Activated CD8-positive, alpha-beta memory T cell treated with anti-CD3 and anti-CD28 coated beads, Interleukin-2, amount 10 ng/mL, durations not matched to agents 7 days and 5 days (primary cell): ENCODE measurements around the gene MACROD1. TPM values are rescaled to one million over a fixed set of nuclear protein-coding genes. Genes with fewer than 3 reads are reported as not detected.
A peak's percentile ranks its signal among the peaks of the same experiment; 100 is the strongest.

Experiments used
- ATAC-seq: fragments of 150-1000 bp; cut with Tn5 transposase; one replicate; pipeline ENCODE4 v1.10.0; 2021; ENCODE audit warnings: moderate library complexity
- CTCF ChIA-PET: fragments of 350-600 bp; sonication (Branson Sonifier 250); formaldehyde crosslinking; loops from one replicate; lab custom pipeline; 2021; ENCODE audit warnings: antibody characterized with exemption; lab: Charles Lee
- DNase-seq: peaks from one replicate; pipeline ENCODE4 v3.0.0-alpha.2; 2020
- H3K27ac Mint-ChIP-seq: one replicate; pipeline ENCODE4 v1.8.0; 2021; ENCODE audit warnings: mild to moderate bottlenecking, mixed read lengths
- H3K27me3 Mint-ChIP-seq: one replicate; pipeline ENCODE4 v1.8.0; 2021; ENCODE audit warnings: mixed read lengths
- H3K36me3 Mint-ChIP-seq: one replicate; pipeline ENCODE4 v1.8.0; 2021; ENCODE audit warnings: mild to moderate bottlenecking, mixed read lengths
- H3K4me1 Mint-ChIP-seq: one replicate; pipeline ENCODE4 v1.8.0; 2021; ENCODE audit warnings: mixed read lengths
- H3K4me3 Mint-ChIP-seq: one replicate; pipeline ENCODE4 v1.8.0; 2021; ENCODE audit warnings: mild to moderate bottlenecking, moderate library complexity, mixed read lengths
- H3K9me3 Mint-ChIP-seq: one replicate; pipeline ENCODE4 v1.8.0; 2022; ENCODE audit warnings: low read depth, mixed read lengths
- total RNA-seq, 2 experiments: library from RNA; stranded (reverse); gene quantifications; one replicate each; pipeline ENCODE4 v1.2.3, GENCODE V29; 2021

The MACROD1 gene
- total RNA-seq, 2 experiments from 2014 or later, result 10.1 to 12.3 TPM

GRCh38 chr11:64083398-64084080, 82.4 kb downstream of the MACROD1 start:
- CTCF ChIA-PET, result interaction anchor here (1.0 kb wide), 1 partner anchor 64 kb away, joined by 3 read pairs; no protein-coding TSS in a partner anchor
- H3K4me1 Mint-ChIP-seq, result no peaks in the 10 kb centered on the region
- no peaks in the 10 kb centered on the region for H3K9me3 Mint-ChIP-seq
- H3K36me3 Mint-ChIP-seq, result no peaks in the 10 kb centered on the region
- H3K27me3 Mint-ChIP-seq, result no peaks in the 10 kb centered on the region
- DNase-seq (no peak), ATAC-seq (no peak)
- H3K27ac Mint-ChIP-seq, result no peak overlapping the region
- H3K4me3 Mint-ChIP-seq, result no peak overlapping the region

- H3K4me3 Mint-ChIP-seq, result no peak overlapping the region
- ATAC-seq (no peak), DNase-seq (no peak)
- H3K36me3 Mint-ChIP-seq, result no peaks in the 10 kb centered on the region
- no peak overlapping the region for H3K27ac Mint-ChIP-seq
- CTCF ChIA-PET, result no interaction called here
- no peaks in the 10 kb centered on the region for H3K4me1 Mint-ChIP-seq
- no peaks in the 10 kb centered on the region for H3K27me3 Mint-ChIP-seq
- no peaks in the 10 kb centered on the region for H3K9me3 Mint-ChIP-seq
Measured at GRCh38 chr11:64081745-64082442, 84.0 kb downstream of the MACROD1 start.

DNA sequence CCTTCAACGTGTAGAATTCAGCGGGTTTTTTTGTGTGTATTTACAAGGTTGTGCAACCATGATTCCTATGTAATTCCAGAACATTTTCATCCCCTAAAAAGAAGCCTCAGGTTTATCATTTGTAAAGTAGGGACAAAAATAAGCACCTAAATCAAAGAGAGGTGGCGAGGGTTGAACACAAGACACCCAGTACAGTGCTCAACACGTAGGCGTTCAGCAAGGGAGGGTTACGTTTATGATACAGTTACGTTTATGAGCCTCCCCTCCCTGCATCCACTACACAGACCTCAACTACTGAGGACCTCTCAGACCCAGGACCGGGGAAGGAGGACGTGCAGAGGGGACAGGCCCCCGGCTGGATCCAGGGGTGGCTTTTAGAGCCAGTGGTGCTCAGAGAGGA, 85.5 kb downstream of the MACROD1 start:
- Mint-ChIP-seq H3K36me3 (no peaks in the 10 kb centered on the region), H3K4me3 (no peak overlapping the region), H3K27me3 (no peaks in the 10 kb centered on the region), H3K27ac (no peak overlapping the region), H3K9me3 (no peaks in the 10 kb centered on the region), H3K4me1 (no peaks in the 10 kb centered on the region)
- ATAC-seq (no peak), DNase-seq (no peak)
- CTCF ChIA-PET, result no interaction called here

DNA sequence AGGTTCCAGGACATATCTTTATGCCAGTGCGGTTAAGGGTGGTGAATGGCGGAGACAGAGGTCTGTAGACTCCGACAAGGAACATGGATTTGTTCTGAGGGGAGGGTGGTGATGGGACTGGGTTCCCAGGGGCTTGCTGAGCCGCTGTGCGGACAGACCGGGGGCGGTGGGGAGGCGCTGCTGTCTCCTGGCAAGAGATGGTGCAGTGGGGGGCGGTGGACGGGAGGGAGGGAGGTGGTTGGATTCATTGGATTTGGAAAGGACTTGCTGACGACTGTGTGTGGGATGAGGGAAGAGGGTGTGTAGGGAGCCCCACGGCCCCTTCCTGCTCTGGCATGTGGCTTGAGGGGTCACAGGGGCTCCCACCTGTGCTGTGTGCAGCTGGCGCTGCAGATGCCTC, 87.0 kb downstream of the MACROD1 start:
- DNase-seq (no peak), ATAC-seq (no peak)
- Mint-ChIP-seq H3K4me1 (peaks cover 5% of the 10 kb centered on the region), H3K27ac (no peak overlapping the region), H3K36me3 (no peaks in the 10 kb centered on the region), H3K4me3 (no peak overlapping the region), H3K27me3 (no peaks in the 10 kb centered on the region), H3K9me3 (no peaks in the 10 kb centered on the region)
- CTCF ChIA-PET, result no interaction called here

DNA sequence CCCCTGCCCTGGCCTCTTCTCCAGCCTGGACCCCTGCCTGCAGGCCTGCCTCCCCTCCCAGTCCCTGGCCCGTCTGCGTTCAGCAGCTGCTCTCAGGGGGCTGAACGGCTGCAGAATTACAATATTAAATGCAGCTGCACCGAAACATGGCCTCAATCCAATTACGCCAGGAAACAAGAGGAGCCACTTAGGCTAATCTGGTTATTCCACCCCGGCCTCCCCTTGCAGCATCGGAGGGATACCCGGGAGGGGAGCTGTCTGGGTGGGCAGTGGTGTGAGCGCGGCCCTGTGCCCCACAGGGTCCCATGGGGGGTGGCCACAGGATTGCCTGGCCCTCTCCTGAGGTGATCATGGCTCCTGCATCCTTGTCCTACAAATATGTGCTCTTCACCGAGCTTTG, 87.6 kb downstream of the MACROD1 start:
- H3K27ac Mint-ChIP-seq, result no peak overlapping the region

DNA sequence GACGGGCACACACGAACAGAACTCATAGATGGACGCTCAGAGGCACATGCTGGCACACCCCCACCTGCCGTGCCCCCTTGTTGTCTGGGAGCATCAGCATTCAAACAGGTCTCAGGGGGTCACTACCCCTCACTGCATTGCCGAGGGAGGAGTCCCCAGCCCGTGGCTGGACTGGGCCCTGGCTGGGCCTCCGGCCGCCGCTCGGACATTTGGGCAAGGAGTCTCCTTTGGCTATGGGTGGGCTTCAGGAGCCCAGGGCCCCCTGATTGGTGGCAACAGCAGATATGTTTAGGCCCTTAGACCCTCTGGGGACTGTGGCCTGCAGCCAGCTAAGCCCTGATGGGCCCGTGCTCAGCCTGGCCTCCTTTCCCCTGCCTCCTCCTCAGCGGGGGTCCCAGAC, 88.3 kb downstream of the MACROD1 start:
- CTCF ChIA-PET, result no interaction called here
- no peaks in the 10 kb centered on the region for H3K27me3 Mint-ChIP-seq
- DNase-seq, result no peak
- no peak for ATAC-seq
- no peaks in the 10 kb centered on the region for H3K9me3 Mint-ChIP-seq
- no peak overlapping the region for H3K4me3 Mint-ChIP-seq
- no peaks in the 10 kb centered on the region for H3K36me3 Mint-ChIP-seq
- no peak overlapping the region for H3K27ac Mint-ChIP-seq
- peaks cover 5% of the 10 kb centered on the region for H3K4me1 Mint-ChIP-seq

More for the DNA sequence above, 87.6 kb downstream of the MACROD1 start:
- no peak overlapping the region for H3K4me3 Mint-ChIP-seq
- CTCF ChIA-PET, result no interaction called here
- H3K4me1 Mint-ChIP-seq, result peaks cover 5% of the 10 kb centered on the region
- H3K27me3 Mint-ChIP-seq, result no peaks in the 10 kb centered on the region
- no peaks in the 10 kb centered on the region for H3K36me3 Mint-ChIP-seq
- no peak for DNase-seq
- ATAC-seq, result no peak
- no peaks in the 10 kb centered on the region for H3K9me3 Mint-ChIP-seq

GRCh38 chr11:64076758-64077157, 89.2 kb downstream of the MACROD1 start:
- H3K27me3 Mint-ChIP-seq, result no peaks in the 10 kb centered on the region
- H3K4me1 Mint-ChIP-seq, result peaks cover 5% of the 10 kb centered on the region
- CTCF ChIA-PET, result no interaction called here
- no peaks in the 10 kb centered on the region for H3K36me3 Mint-ChIP-seq
- ATAC-seq (no peak), DNase-seq (no peak)
- no peak overlapping the region for H3K4me3 Mint-ChIP-seq
- H3K9me3 Mint-ChIP-seq, result no peaks in the 10 kb centered on the region
- no peak overlapping the region for H3K27ac Mint-ChIP-seq

- DNase-seq, result peak; percentile 54
- Mint-ChIP-seq H3K9me3 (no peaks in the 10 kb centered on the region), H3K4me3 (no peak overlapping the region), H3K36me3 (no peaks in the 10 kb centered on the region), H3K27ac (no peak overlapping the region), H3K27me3 (no peaks in the 10 kb centered on the region), H3K4me1 (peaks cover 5% of the 10 kb centered on the region)
- CTCF ChIA-PET, result no interaction called here
- no peak for ATAC-seq
Measured at GRCh38 chr11:64074239-64074638, 91.7 kb downstream of the MACROD1 start.

GRCh38 chr11:64073542-64073941, 92.4 kb downstream of the MACROD1 start:
- no peaks in the 10 kb centered on the region for H3K27me3 Mint-ChIP-seq
- peaks cover 5% of the 10 kb centered on the region for H3K4me1 Mint-ChIP-seq
- CTCF ChIA-PET, result no interaction called here
- no peak overlapping the region for H3K27ac Mint-ChIP-seq
- ATAC-seq (no peak), DNase-seq (no peak)
- no peak overlapping the region for H3K4me3 Mint-ChIP-seq
- H3K36me3 Mint-ChIP-seq, result no peaks in the 10 kb centered on the region
- H3K9me3 Mint-ChIP-seq, result no peaks in the 10 kb centered on the region

DNA sequence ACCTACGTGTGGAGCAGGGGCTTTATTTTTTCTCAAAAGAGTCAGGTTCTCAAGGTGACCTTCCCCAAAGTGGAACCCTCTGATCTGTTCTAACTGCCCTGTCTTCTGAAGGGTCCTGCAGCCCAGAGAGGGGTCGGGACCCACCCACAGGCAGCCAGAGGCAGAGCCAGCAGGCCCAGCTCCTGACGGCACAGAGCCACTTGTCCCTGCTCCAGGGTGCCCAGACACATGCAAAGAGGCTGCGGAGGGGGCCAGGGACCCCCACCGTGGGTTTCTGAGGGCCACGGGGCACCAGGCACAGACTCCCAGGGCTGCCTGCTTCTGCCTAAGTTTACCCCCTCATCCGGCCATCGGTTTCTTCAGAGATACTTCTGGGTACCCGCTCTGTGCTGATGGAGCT, 93.0 kb downstream of the MACROD1 start:
- H3K27ac Mint-ChIP-seq, result no peak overlapping the region
- no peak for DNase-seq

GRCh38 chr11:64072403-64072802, 93.5 kb downstream of the MACROD1 start:
- no peaks in the 10 kb centered on the region for H3K27me3 Mint-ChIP-seq
- no peak overlapping the region for H3K27ac Mint-ChIP-seq
- H3K4me1 Mint-ChIP-seq, result peaks cover 5% of the 10 kb centered on the region
- CTCF ChIA-PET, result no interaction called here
- no peaks in the 10 kb centered on the region for H3K36me3 Mint-ChIP-seq
- ATAC-seq, result no peak
- DNase-seq, result no peak
- H3K4me3 Mint-ChIP-seq, result no peak overlapping the region
- no peaks in the 10 kb centered on the region for H3K9me3 Mint-ChIP-seq

More for the DNA sequence above, 93.0 kb downstream of the MACROD1 start:
- Mint-ChIP-seq H3K4me3 (no peak overlapping the region), H3K4me1 (peaks cover 5% of the 10 kb centered on the region), H3K27me3 (no peaks in the 10 kb centered on the region), H3K36me3 (no peaks in the 10 kb centered on the region), H3K9me3 (no peaks in the 10 kb centered on the region)
- no peak for ATAC-seq
- CTCF ChIA-PET, result no interaction called here

GRCh38 chr11:64071849-64072248, 94.1 kb downstream of the MACROD1 start:
- CTCF ChIA-PET, result no interaction called here
- Mint-ChIP-seq H3K4me3 (no peak overlapping the region), H3K9me3 (no peaks in the 10 kb centered on the region), H3K36me3 (no peaks in the 10 kb centered on the region), H3K27me3 (no peaks in the 10 kb centered on the region), H3K4me1 (peaks cover 5% of the 10 kb centered on the region), H3K27ac (no peak overlapping the region)
- DNase-seq (no peak), ATAC-seq (no peak)

GRCh38 chr11:64070314-64070681, 95.6 kb downstream of the MACROD1 start:
- no peaks in the 10 kb centered on the region for H3K9me3 Mint-ChIP-seq
- no peak overlapping the region for H3K4me3 Mint-ChIP-seq
- no peaks in the 10 kb centered on the region for H3K36me3 Mint-ChIP-seq
- H3K27ac Mint-ChIP-seq, result no peak overlapping the region
- peaks cover 5% of the 10 kb centered on the region for H3K4me1 Mint-ChIP-seq
- CTCF ChIA-PET, result no interaction called here
- no peak for DNase-seq
- H3K27me3 Mint-ChIP-seq, result no peaks in the 10 kb centered on the region
- ATAC-seq, result no peak
